Sigmoid colon (tissue), 7 donors: ENCODE measurements around the gene MID2. TPM values are rescaled to one million over a fixed set of nuclear protein-coding genes. Genes with fewer than 3 reads are reported as not detected.
A peak's percentile ranks its signal among the peaks of the same experiment; 100 is the strongest.

Source experiments
- DNase-seq: peaks from one replicate; pipeline ENCODE4 v3.0.0-alpha.2; 2019
- H3K27ac ChIP-seq, 4 donors: fragments of 200-600 bp; sonication (generic); one replicate each; pipeline ENCODE4 v1.5.1; 2016 to 2019; ENCODE audit warnings: mild to moderate bottlenecking in 1 of 4
- H3K27me3 ChIP-seq, 3 donors: fragments of 200-600 bp; sonication (generic); one replicate each; pipeline ENCODE4 v1.5.1; 2019; ENCODE audit warnings: mild to moderate bottlenecking in 1 of 3
- H3K36me3 ChIP-seq, 4 donors: fragments of 200-600 bp; sonication (generic); one replicate each; pipeline ENCODE4 v1.5.1; 2016 to 2019
- H3K4me1 ChIP-seq, 4 donors: fragments of 200-600 bp; sonication (generic); one replicate each; pipeline ENCODE4 v1.5.1; 2017 to 2019
- H3K4me3 ChIP-seq, 4 donors: fragments of 200-600 bp; sonication (generic); one replicate each; pipeline ENCODE4 v1.5.1; 2017 to 2019; ENCODE audit warnings: mild to moderate bottlenecking in 2 of 4, moderate library complexity in 1 of 4
- H3K9me3 ChIP-seq, 4 donors: fragments of 200-600 bp in 3 of 4; sonication (generic) in 3 of 4; one replicate each; pipeline versions ENCODE4 v1.5.1 to v1.6.1; 2013 to 2019
- CTCF ChIP-seq, 4 experiments: fragments of 450-650 bp in 3 of 4; fragments of 200-600 bp in 1 of 4; IDR thresholded peaks; one replicate each; pipeline ENCODE4 v1.5.1; 2016 to 2019; ENCODE audit warnings: antibody characterized with exemption in 4 of 4, mild to moderate bottlenecking in 3 of 4, moderate library complexity in 2 of 4
- EP300 ChIP-seq, 4 donors: sonication (generic); formaldehyde crosslinking; IDR thresholded peaks; one replicate each; pipeline ENCODE4 v1.6.1; 2017; ENCODE audit warnings: antibody characterized with exemption in 4 of 4
- POLR2A ChIP-seq, 2 donors: fragments of 450-650 bp; IDR thresholded peaks; one replicate each; pipeline ENCODE4 v1.6.1; 2016; ENCODE audit warnings: antibody characterized with exemption in 2 of 2, mild to moderate bottlenecking in 2 of 2, moderate library complexity in 2 of 2
- POLR2AphosphoS5 ChIP-seq, 4 donors: sonication (generic); formaldehyde crosslinking; IDR thresholded peaks; one replicate each; pipeline ENCODE4 v1.6.1; 2017; ENCODE audit warnings: antibody characterized with exemption in 4 of 4
- WGBS, 2 donors: extraction: QIAGEN DNeasy Blood & Tissue Kit; methylation state at CpG; one replicate each; pipeline ENCODE4 v1.1.7; 2013; 5-methylcytosine and 5-hydroxymethylcytosine counted together
- intact Hi-C: fragments of 100-400 bp; cut with DNase I; formaldehyde crosslinking; loops from one replicate; pipeline ENCODE4 v1.15.1; 2023
- polyA plus RNA-seq, 3 donors: library from polyadenylated mRNA; stranded (reverse); fragments of 200-250 nt; gene quantifications; one replicate each; pipeline ENCODE4 v1.2.3, GENCODE V29; 2013
- total RNA-seq, 4 donors: library from RNA; depleted of rRNA; stranded (reverse); fragments of >200 nt; gene quantifications; one replicate each; pipeline ENCODE4 v1.1.0, GENCODE V29; 2016
- donor health status: healthy with polysubstance abuse.
- donor health status: Bipolar disorder and iron deficiency.
- donor health status: healthy.

The MID2 gene
- total and polyA plus RNA-seq, 7 donors = 0.23 to 39.6 (median 28.5) TPM

DNA sequence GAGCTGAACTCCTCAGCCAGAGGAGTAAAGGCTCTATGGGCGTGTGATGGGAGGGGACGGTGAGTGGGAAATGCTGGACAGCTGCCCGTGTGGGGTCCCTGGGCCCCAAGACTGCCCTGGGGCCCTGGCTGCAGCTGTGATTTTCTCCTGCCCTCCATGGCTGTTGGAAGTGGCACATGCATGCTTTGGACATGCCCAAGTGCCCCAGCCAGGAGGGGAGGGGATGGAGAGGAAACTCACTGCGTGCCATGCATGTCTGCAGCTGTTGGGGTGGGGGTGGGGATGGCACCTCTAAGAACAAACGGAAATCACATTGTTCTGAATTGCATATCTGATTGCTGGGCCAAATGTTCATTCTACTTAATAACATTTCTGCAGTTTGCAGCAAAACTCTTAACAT, 52.4 kb downstream of the MID2 start:
- H3K27ac ChIP-seq = no peak overlapping the region
- no peaks in the 10 kb centered on the region for H3K27me3 ChIP-seq
- H3K9me3 ChIP-seq = no peaks in the 10 kb centered on the region
- no peaks in the 10 kb centered on the region for H3K4me1 ChIP-seq
- intact Hi-C loops = no loop called here
- no peak overlapping the region for H3K4me3 ChIP-seq
- WGBS, 2 donors = 86 to 91% methylated on average over 5 of the region's 5 CpGs
- no peak for DNase-seq
- no peak for TF ChIP-seq EP300 (IDR thresholded peaks at IDR 0.05)
- no peak for TF ChIP-seq CTCF (IDR thresholded peaks at IDR 0.05)
- TF ChIP-seq POLR2AphosphoS5 (IDR thresholded peaks at IDR 0.05) = no peak
- TF ChIP-seq POLR2A (IDR thresholded peaks at IDR 0.05) = no peak
- H3K36me3 ChIP-seq = no peaks in the 10 kb centered on the region

DNA sequence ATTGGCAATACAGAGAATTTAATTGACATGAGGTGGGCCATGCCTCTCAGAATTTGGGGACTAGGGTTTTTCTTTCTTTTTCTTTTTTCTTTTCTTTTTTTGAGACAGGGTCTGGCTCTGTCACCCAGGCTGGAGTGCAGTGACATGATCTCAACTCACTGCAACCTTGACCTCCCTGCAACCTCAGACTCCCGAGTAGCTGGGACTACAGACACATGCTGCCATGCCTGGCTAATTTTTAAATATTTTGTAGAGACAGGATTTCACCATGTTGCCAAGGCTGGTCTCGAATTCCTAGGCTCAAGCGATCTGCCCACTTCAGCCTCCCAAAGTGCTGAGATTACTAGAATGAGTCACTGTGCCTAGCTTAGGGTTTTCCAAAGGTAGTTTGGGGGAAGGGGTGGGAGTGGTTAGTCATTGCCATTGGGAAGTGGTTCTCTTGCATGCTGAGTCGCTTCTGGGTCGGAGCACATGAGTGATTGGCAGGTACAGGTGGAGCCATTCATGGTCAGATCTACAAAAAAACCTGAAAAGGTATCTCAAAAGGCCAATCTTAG, 54.5 kb downstream of the MID2 start:
- H3K36me3 ChIP-seq = no peaks in the 10 kb centered on the region
- WGBS, 2 donors = 87 to 93% methylated on average over 5 of the region's 5 CpGs
- H3K4me1 ChIP-seq = no peaks in the 10 kb centered on the region
- intact Hi-C loops = no loop called here
- H3K4me3 ChIP-seq = no peak overlapping the region
- H3K27me3 ChIP-seq = no peaks in the 10 kb centered on the region
- DNase-seq = no peak
- TF ChIP-seq CTCF (IDR thresholded peaks at IDR 0.05) = no peak
- no peak for TF ChIP-seq POLR2A (IDR thresholded peaks at IDR 0.05)
- no peak for TF ChIP-seq EP300 (IDR thresholded peaks at IDR 0.05)
- TF ChIP-seq POLR2AphosphoS5 (IDR thresholded peaks at IDR 0.05) = no peak
- no peak overlapping the region for H3K27ac ChIP-seq
- H3K9me3 ChIP-seq = no peaks in the 10 kb centered on the region

DNA sequence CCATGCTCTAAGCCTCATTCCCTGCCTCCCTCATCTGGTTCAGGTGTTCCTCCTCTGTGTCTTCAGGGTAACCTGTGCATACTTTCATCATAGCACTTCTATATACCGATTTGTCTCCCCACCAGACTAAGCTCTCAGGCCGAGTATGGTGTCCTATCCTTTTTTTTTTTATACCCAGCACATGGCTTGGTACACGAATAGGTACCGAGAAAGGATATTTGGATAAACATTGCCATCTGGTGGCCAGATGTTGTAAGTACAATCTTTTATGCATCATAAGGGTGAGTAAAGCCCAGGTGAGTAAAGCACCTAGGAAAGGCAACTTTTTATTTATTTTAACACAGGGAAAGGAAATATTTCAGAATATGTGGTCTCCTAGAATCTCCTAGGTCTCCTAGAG, 68.4 kb downstream of the MID2 start:
- H3K27ac ChIP-seq = no peak overlapping the region
- H3K27me3 ChIP-seq = no peaks in the 10 kb centered on the region
- WGBS, 2 donors = 13 to 26% methylated on average over 4 of the region's 4 CpGs
- no peak for DNase-seq
- H3K36me3 ChIP-seq = no peaks in the 10 kb centered on the region
- intact Hi-C loops = loop anchor here (5.0 kb wide), 1 partner anchor 237 kb away; no protein-coding TSS in a partner anchor
- no peaks in the 10 kb centered on the region for H3K4me1 ChIP-seq
- H3K9me3 ChIP-seq = no peaks in the 10 kb centered on the region
- TF ChIP-seq CTCF (IDR thresholded peaks at IDR 0.05) = peak; percentile 23 to 45 (median 30)
- no peak for TF ChIP-seq POLR2AphosphoS5 (IDR thresholded peaks at IDR 0.05)
- no peak for TF ChIP-seq POLR2A (IDR thresholded peaks at IDR 0.05)
- no peak for TF ChIP-seq EP300 (IDR thresholded peaks at IDR 0.05)
- no peak overlapping the region for H3K4me3 ChIP-seq

GRCh38 chrX:107902721-107903120, 77.1 kb downstream of the MID2 start:
- WGBS, 2 donors = 89 to 91% methylated on average over 6 of the region's 6 CpGs

More at GRCh38 chrX:107902721-107903120, 77.1 kb downstream of the MID2 start:
- H3K4me3 ChIP-seq = no peak overlapping the region
- intact Hi-C loops = no loop called here
- H3K9me3 ChIP-seq = no peaks in the 10 kb centered on the region
- TF ChIP-seq POLR2A (IDR thresholded peaks at IDR 0.05) = no peak
- TF ChIP-seq CTCF (IDR thresholded peaks at IDR 0.05) = no peak
- TF ChIP-seq POLR2AphosphoS5 (IDR thresholded peaks at IDR 0.05) = no peak
- no peak for TF ChIP-seq EP300 (IDR thresholded peaks at IDR 0.05)
- H3K27me3 ChIP-seq = no peaks in the 10 kb centered on the region
- no peak for DNase-seq
- peaks cover 0 to 16% (median 1%) of the 10 kb centered on the region in 4 donors for H3K36me3 ChIP-seq
- H3K27ac ChIP-seq = no peak overlapping the region
- H3K4me1 ChIP-seq = no peaks in the 10 kb centered on the region
